WTC11 (cell line): Measurements from ENCODE around the gene TBCB. TPM values are rescaled to one million over a fixed set of nuclear protein-coding genes. Genes with fewer than 3 reads are reported as not detected.

Experiments used
- ATAC-seq: fragments of 200-7000 bp; cut with Tn5 transposase; 2 replicates; pipeline ENCODE4 v1.10.0; 2021; ENCODE audit warnings: mild to moderate bottlenecking, moderate library complexity
- CTCF ChIA-PET: fragments of 300-600 bp; sonication (Branson Sonifier 250); formaldehyde crosslinking; loops from one replicate; lab custom pipeline; 2021; ENCODE audit warnings: antibody characterized with exemption; lab: Charles Lee
- POLR2A ChIA-PET: fragments of 350-600 bp; sonication (Branson Sonifier 250); formaldehyde crosslinking; loops from one replicate; lab custom pipeline; 2021; ENCODE audit warnings: antibody characterized with exemption; lab: Charles Lee
- DNase-seq: peaks from one replicate; pipeline ENCODE4 v3.0.0; 2021; ENCODE audit warnings: low spot score
- H3K27ac Mint-ChIP-seq: 2 replicates; pipeline ENCODE4 v1.8.0; 2021; ENCODE audit warnings: mixed read lengths
- H3K27me3 Mint-ChIP-seq: 2 replicates; pipeline ENCODE4 v1.8.0; 2021; ENCODE audit warnings: low read depth, mild to moderate bottlenecking, moderate library complexity, mixed read lengths
- H3K36me3 Mint-ChIP-seq: 2 replicates; pipeline ENCODE4 v1.8.0; 2021; ENCODE audit warnings: mixed read lengths
- H3K4me1 Mint-ChIP-seq: 2 replicates; pipeline ENCODE4 v1.8.0; 2022; ENCODE audit warnings: mixed read lengths
- H3K4me3 Mint-ChIP-seq: 2 replicates; pipeline ENCODE4 v1.8.0; 2021; ENCODE audit warnings: mild to moderate bottlenecking, moderate library complexity, mixed read lengths
- H3K9me3 Mint-ChIP-seq: 2 replicates; pipeline ENCODE4 v1.8.0; 2021; ENCODE audit warnings: mixed read lengths
- CREM ChIP-seq: sonication (generic); formaldehyde crosslinking; IDR thresholded peaks from 2 replicates; pipeline ENCODE4 v1.8.1; 2022; ENCODE audit warnings: mild to moderate bottlenecking, missing genetic modification reagents, moderate library complexity
- EMX1 ChIP-seq: fragments of 250-450 bp; sonication (Bioruptor Pico); IDR thresholded peaks from 2 replicates; pipeline ENCODE4 v1.8.0; 2021; ENCODE audit warnings: mild to moderate bottlenecking
- FOXP4 ChIP-seq: sonication (generic); formaldehyde crosslinking; IDR thresholded peaks from 2 replicates; pipeline ENCODE4 v1.8.0; 2022; ENCODE audit warnings: mild to moderate bottlenecking, missing genetic modification reagents
- IRF2 ChIP-seq: sonication (generic); formaldehyde crosslinking; IDR thresholded peaks from 2 replicates; pipeline ENCODE4 v1.8.0; 2022; ENCODE audit warnings: low read depth, missing genetic modification reagents, borderline replicate concordance
- JAZF1 ChIP-seq: fragments of 250-450 bp; sonication (Bioruptor Pico); IDR thresholded peaks from 2 replicates; pipeline ENCODE4 v1.9.0; 2021; ENCODE audit warnings: moderate library complexity, mild to moderate bottlenecking, inconsistent platforms
- NFATC4 ChIP-seq: fragments of 250-450 bp; sonication (Bioruptor Pico); IDR thresholded peaks from 2 replicates; pipeline ENCODE4 v1.9.0; 2021; ENCODE audit warnings: mild to moderate bottlenecking
- NFE2L1 ChIP-seq: sonication (generic); formaldehyde crosslinking; IDR thresholded peaks from 2 replicates; pipeline ENCODE4 v1.8.1; 2023; ENCODE audit warnings: missing genetic modification reagents
- NFYB ChIP-seq: sonication (generic); formaldehyde crosslinking; conservative IDR thresholded peaks from 2 replicates; pipeline ENCODE4 v1.8.0; 2022; ENCODE audit warnings: low read depth, missing genetic modification reagents
- OVOL2 ChIP-seq: fragments of 250-450 bp; sonication (Bioruptor Pico); IDR thresholded peaks from 2 replicates; pipeline ENCODE4 v1.9.0; 2021; ENCODE audit warnings: mild to moderate bottlenecking, borderline replicate concordance
- PRDM15 ChIP-seq: sonication (generic); formaldehyde crosslinking; IDR thresholded peaks from 2 replicates; pipeline ENCODE4 v1.8.0; 2022; ENCODE audit warnings: missing genetic modification reagents
- STAT6 ChIP-seq: sonication (generic); formaldehyde crosslinking; conservative IDR thresholded peaks from 2 replicates; pipeline ENCODE4 v1.8.1; 2023; ENCODE audit warnings: mild to moderate bottlenecking, low read depth, missing genetic modification reagents, moderate library complexity
- TCF7 ChIP-seq: sonication (generic); formaldehyde crosslinking; IDR thresholded peaks from 2 replicates; pipeline ENCODE4 v1.8.0; 2022; ENCODE audit warnings: mild to moderate bottlenecking, low read depth, missing genetic modification reagents, moderate library complexity
- TEAD4 ChIP-seq: sonication (generic); formaldehyde crosslinking; IDR thresholded peaks from 2 replicates; pipeline ENCODE4 v1.8.0; 2022; ENCODE audit warnings: mild to moderate bottlenecking, missing genetic modification reagents
- TP53 ChIP-seq: sonication (generic); formaldehyde crosslinking; IDR thresholded peaks from 2 replicates; pipeline ENCODE4 v1.8.1; 2023; ENCODE audit warnings: mild to moderate bottlenecking, missing genetic modification reagents
- USF2 ChIP-seq: sonication (generic); formaldehyde crosslinking; IDR thresholded peaks from 2 replicates; pipeline ENCODE4 v1.8.1; 2023; ENCODE audit warnings: mild to moderate bottlenecking, missing genetic modification reagents, moderate library complexity
- total RNA-seq: library from RNA; stranded (reverse); gene quantifications from 3 replicates; pipeline ENCODE4 v1.2.3, GENCODE V29; 2021
- TF ChIP-seq, protein P1 (sequence below): fragments of 250-450 bp; sonication (Bioruptor Pico); IDR thresholded peaks from 2 replicates; pipeline ENCODE4 v1.9.0; 2021; ENCODE audit warnings: mild to moderate bottlenecking
- TF ChIP-seq, protein P2 (sequence below): sonication (generic); formaldehyde crosslinking; IDR thresholded peaks from 2 replicates; pipeline ENCODE4 v1.8.1; 2022; ENCODE audit warnings: low read depth, mild to moderate bottlenecking, moderate library complexity, missing genetic modification reagents, borderline replicate concordance
- TF ChIP-seq, protein P3 (sequence below): sonication (generic); formaldehyde crosslinking; IDR thresholded peaks from 2 replicates; pipeline ENCODE4 v1.8.0; 2022; ENCODE audit warnings: mild to moderate bottlenecking, missing genetic modification reagents
- TF ChIP-seq, protein P4 (sequence below): sonication (generic); formaldehyde crosslinking; IDR thresholded peaks from 2 replicates; pipeline ENCODE4 v1.8.0; 2022; ENCODE audit warnings: mild to moderate bottlenecking, missing genetic modification reagents

TBCB gene
- total RNA-seq, 1 experiment from 2014 or later, result 182 TPM

- Mint-ChIP-seq H3K4me1 (peaks cover 14% of the 10 kb centered on the region), H3K4me3 (peak within 1 kb of the TSS; percentile 99), H3K27me3 (peaks cover 8% of the 10 kb centered on the region), H3K36me3 (peaks cover 19% of the 10 kb centered on the region), H3K27ac (peak within 1 kb of the TSS; percentile 99), H3K9me3 (no peaks in the 10 kb centered on the region)
- DNase-seq, result peak; percentile 99
- ChIA-PET CTCF (interaction anchor here (0.6 to 2.0 kb wide), 2 partner anchors 12 to 78 kb away, joined by 4 to 18 read pairs; no protein-coding TSS in a partner anchor), POLR2A (interaction anchor here (1.5 to 2.1 kb wide), 2 partner anchors 12 kb away, joined by 4 to 9 read pairs; no protein-coding TSS in a partner anchor)
- peak; percentile 62 for ATAC-seq
- no peak for TF ChIP-seq NFYB (CRISPR knock-in tag)
- TF ChIP-seq FOXP4, result peak; percentile 61; the same call in 1 of the 2 replicates
- TF ChIP-seq STAT6 (CRISPR knock-in tag), result no peak
- no peak for TF ChIP-seq TCF7 (CRISPR knock-in tag)
- TF ChIP-seq NFATC4 (CRISPR knock-in tag), result no peak
- TF ChIP-seq JAZF1 (CRISPR knock-in tag), result no peak
- TF ChIP-seq PRDM15 (CRISPR knock-in tag), result 0 out of 2 replicates have a peak, but pooled peaks have one; percentile 23
- no peak for TF ChIP-seq EMX1 (CRISPR knock-in tag)
- TF ChIP-seq, protein P1, sequence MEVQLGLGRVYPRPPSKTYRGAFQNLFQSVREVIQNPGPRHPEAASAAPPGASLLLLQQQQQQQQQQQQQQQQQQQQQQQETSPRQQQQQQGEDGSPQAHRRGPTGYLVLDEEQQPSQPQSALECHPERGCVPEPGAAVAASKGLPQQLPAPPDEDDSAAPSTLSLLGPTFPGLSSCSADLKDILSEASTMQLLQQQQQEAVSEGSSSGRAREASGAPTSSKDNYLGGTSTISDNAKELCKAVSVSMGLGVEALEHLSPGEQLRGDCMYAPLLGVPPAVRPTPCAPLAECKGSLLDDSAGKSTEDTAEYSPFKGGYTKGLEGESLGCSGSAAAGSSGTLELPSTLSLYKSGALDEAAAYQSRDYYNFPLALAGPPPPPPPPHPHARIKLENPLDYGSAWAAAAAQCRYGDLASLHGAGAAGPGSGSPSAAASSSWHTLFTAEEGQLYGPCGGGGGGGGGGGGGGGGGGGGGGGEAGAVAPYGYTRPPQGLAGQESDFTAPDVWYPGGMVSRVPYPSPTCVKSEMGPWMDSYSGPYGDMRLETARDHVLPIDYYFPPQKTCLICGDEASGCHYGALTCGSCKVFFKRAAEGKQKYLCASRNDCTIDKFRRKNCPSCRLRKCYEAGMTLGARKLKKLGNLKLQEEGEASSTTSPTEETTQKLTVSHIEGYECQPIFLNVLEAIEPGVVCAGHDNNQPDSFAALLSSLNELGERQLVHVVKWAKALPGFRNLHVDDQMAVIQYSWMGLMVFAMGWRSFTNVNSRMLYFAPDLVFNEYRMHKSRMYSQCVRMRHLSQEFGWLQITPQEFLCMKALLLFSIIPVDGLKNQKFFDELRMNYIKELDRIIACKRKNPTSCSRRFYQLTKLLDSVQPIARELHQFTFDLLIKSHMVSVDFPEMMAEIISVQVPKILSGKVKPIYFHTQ (CRISPR knock-in tag), result no peak
- no peak for TF ChIP-seq IRF2 (CRISPR knock-in tag)
- TF ChIP-seq, protein P2, sequence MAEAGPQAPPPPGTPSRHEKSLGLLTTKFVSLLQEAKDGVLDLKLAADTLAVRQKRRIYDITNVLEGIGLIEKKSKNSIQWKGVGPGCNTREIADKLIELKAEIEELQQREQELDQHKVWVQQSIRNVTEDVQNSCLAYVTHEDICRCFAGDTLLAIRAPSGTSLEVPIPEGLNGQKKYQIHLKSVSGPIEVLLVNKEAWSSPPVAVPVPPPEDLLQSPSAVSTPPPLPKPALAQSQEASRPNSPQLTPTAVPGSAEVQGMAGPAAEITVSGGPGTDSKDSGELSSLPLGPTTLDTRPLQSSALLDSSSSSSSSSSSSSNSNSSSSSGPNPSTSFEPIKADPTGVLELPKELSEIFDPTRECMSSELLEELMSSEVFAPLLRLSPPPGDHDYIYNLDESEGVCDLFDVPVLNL (CRISPR knock-in tag), result no peak
- no peak; the same call in 1 of the 2 replicates for TF ChIP-seq USF2 (CRISPR knock-in tag)
- no peak for TF ChIP-seq OVOL2 (CRISPR knock-in tag)
- TF ChIP-seq, protein P3, sequence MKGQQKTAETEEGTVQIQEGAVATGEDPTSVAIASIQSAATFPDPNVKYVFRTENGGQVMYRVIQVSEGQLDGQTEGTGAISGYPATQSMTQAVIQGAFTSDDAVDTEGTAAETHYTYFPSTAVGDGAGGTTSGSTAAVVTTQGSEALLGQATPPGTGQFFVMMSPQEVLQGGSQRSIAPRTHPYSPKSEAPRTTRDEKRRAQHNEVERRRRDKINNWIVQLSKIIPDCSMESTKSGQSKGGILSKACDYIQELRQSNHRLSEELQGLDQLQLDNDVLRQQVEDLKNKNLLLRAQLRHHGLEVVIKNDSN (CRISPR knock-in tag), result no peak
- 0 out of 2 replicates have a peak, but pooled peaks have one; percentile 10 for TF ChIP-seq TEAD4
- TF ChIP-seq TP53 (CRISPR knock-in tag), result no peak
- no peak for TF ChIP-seq CREM
- TF ChIP-seq, protein P4, sequence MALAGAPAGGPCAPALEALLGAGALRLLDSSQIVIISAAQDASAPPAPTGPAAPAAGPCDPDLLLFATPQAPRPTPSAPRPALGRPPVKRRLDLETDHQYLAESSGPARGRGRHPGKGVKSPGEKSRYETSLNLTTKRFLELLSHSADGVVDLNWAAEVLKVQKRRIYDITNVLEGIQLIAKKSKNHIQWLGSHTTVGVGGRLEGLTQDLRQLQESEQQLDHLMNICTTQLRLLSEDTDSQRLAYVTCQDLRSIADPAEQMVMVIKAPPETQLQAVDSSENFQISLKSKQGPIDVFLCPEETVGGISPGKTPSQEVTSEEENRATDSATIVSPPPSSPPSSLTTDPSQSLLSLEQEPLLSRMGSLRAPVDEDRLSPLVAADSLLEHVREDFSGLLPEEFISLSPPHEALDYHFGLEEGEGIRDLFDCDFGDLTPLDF, result no peak
- no peak for TF ChIP-seq NFE2L1
Observed at GRCh38 chr19:36139473-36140303, 24.4 kb downstream of the TBCB start, which contains the start of gene CAPNS1. Gene CAPNS1, plus strand, starts transcription at chr19:36140066. Its CDS starts 946 bp downstream, at chr19:36141012.
